GM18907 (cell line): ENCODE data around the gene BEX3.

Experiments
- ATAC-seq: cut with Tn5 transposase; IDR thresholded peaks from one replicate; pipeline ENCODE4 v1.9.1; 2021; ENCODE audit warnings: mild to moderate bottlenecking, moderate library complexity; ENCODE audit not compliant: unreplicated experiment

Gene BEX3

GRCh38 chrX:103418811-103419340 lies 42.5 kb downstream of the BEX3 start:
- no peak for ATAC-seq

GRCh38 chrX:103423955-103424638 lies 47.8 kb downstream of the BEX3 start:
- no peak for ATAC-seq
